SK-N-MC (cell line): Measurements from ENCODE around the gene CAMTA1.

Experiments used
- DNase-seq: peaks from one replicate; pipeline ENCODE4 v3.0.0-alpha.2; 2011; ENCODE audit warnings: low read depth, low spot score
- H3K27ac ChIP-seq: fragments of 200-600 bp; sonication (generic); 2 replicates; pipeline ENCODE4 v1.5.1; 2016; ENCODE audit warnings: mixed run types
- H3K36me3 ChIP-seq: fragments of 200-600 bp; sonication (generic); 2 replicates; pipeline ENCODE4 v1.6.1; 2017; ENCODE audit warnings: antibody characterized with exemption, low read length, mixed read lengths; ENCODE audit not compliant: insufficient read depth
- H3K4me3 ChIP-seq: fragments of 200-600 bp; sonication (generic); 2 replicates; pipeline ENCODE4 v1.5.1; 2016
- H3K9ac ChIP-seq: fragments of 200-600 bp; sonication (generic); 2 replicates; pipeline ENCODE4 v1.8.0; 2017; ENCODE audit warnings: mixed run types, mixed read lengths; ENCODE audit not compliant: insufficient read length
- H3K9me3 ChIP-seq: fragments of 200-600 bp; sonication (generic); 2 replicates; pipeline ENCODE4 v1.6.1; 2017; ENCODE audit warnings: low read depth, mild to moderate bottlenecking, antibody characterized with exemption, low read length, moderate library complexity, mixed read lengths
- EZH2 ChIP-seq: fragments of 200-600 bp; sonication (generic); IDR thresholded peaks from one replicate; pipeline ENCODE4 v1.6.1; 2017; ENCODE audit warnings: antibody characterized with exemption
- FOXP2 ChIP-seq: optimal IDR thresholded peaks from 2 replicates; pipeline ENCODE3; 2011; ENCODE audit warnings: mild to moderate bottlenecking, moderate library complexity; ENCODE audit not compliant: insufficient read depth; ENCODE audit errors: extremely low read length, control extremely low read depth
- POLR2AphosphoS5 ChIP-seq: IDR thresholded peaks from 2 replicates; pipeline ENCODE4 v1.6.1; 2012; ENCODE audit warnings: mild to moderate bottlenecking, low read depth, low read length, borderline replicate concordance

The CAMTA1 gene

DNA sequence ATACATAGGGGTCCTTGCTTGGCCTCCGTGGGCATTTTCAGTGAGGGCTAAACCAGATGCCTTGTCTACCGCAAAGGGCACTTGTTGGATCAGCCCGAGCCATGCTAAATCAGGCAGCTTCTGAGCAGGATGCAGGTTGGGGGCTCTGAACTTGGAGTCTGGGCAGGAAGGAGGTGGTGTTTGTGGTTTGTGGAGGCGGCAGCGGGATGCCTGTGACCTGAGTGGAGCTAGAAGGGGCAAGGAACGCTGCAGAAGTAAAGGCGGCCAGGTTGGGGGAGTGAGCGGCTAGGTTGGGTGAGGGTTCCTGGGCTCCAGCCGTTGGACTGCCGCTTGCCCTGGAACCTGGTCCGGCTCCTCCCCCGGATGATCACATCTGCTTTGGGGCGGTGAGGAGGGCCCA, 183.9 kb downstream of the CAMTA1 start:
- H3K36me3 ChIP-seq, result no peaks in the 10 kb centered on the region
- H3K4me3 ChIP-seq, result no peak overlapping the region
- no peaks in the 10 kb centered on the region for H3K9me3 ChIP-seq
- no peak for TF ChIP-seq EZH2
- no peak for TF ChIP-seq FOXP2
- TF ChIP-seq POLR2AphosphoS5, result no peak
- no peak overlapping the region for H3K27ac ChIP-seq
- no peak overlapping the region for H3K9ac ChIP-seq
- no peak for DNase-seq

DNA sequence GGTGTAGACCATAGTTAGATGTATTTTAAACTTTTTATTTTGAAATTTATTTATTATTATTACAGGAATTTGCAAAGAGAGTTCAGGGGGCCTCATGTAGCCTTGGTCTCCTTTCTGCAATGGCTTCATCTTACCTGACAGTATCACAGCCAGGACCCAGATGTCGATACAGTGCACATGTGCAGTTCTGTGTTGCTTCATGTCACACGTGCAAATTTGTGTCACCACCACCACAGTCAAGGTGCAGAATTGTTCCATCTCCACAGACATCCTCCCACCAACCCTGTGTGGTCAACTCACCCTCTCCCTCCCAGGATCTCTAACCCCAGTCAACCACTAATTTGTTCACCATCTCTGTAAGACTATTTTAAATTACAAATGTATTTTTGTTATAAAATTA, 184.5 kb downstream of the CAMTA1 start:
- H3K27ac ChIP-seq, result no peak overlapping the region
- TF ChIP-seq FOXP2 (no peak), POLR2AphosphoS5 (no peak), EZH2 (no peak)
- H3K9ac ChIP-seq, result no peak overlapping the region
- DNase-seq, result no peak
- no peaks in the 10 kb centered on the region for H3K9me3 ChIP-seq
- no peaks in the 10 kb centered on the region for H3K36me3 ChIP-seq
- H3K4me3 ChIP-seq, result no peak overlapping the region

DNA sequence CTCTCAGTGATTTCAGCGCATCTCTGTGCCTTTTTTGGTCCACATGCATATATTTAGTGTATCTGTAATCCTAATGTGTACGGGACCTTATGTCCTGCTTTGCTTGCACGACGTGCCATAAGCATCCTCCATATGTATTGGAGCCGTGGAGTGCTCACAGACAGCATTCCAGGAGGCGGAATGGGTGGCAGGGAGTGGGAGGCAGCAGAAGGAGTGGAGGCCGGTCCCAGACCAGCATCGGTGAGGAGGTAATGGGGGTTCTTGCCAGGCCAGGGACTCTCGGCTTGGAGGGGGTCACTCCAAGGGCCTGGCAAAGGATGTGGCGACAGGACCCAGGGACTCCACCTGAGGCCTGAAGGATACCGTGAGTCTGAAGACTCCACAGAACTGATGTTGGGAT, 185.0 kb downstream of the CAMTA1 start:
- H3K27ac ChIP-seq, result no peak overlapping the region
- no peak overlapping the region for H3K9ac ChIP-seq
- no peak for TF ChIP-seq EZH2
- no peak for TF ChIP-seq FOXP2
- no peak for TF ChIP-seq POLR2AphosphoS5
- H3K9me3 ChIP-seq, result no peaks in the 10 kb centered on the region
- no peaks in the 10 kb centered on the region for H3K36me3 ChIP-seq
- no peak for DNase-seq
- no peak overlapping the region for H3K4me3 ChIP-seq

DNA sequence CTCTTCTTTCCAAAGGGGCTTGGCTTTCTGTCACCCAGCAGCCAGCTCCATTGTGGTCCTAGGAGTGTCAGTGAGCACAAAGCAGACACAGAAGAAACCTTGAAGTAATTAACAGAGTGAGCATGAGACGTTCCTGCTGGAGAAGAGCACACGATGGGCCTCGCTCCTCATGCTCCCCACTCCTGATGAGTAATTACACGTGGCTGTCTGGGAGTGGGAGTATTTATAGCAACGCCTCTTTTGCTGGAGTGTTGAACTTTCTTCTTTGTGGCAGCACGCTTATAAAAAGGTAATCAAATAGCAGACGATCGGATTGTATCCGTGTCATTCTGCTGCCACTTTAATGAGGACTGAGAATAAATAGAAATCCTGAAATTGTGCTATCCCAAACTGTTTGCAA, 185.8 kb downstream of the CAMTA1 start:
- no peak overlapping the region for H3K9ac ChIP-seq
- no peak overlapping the region for H3K4me3 ChIP-seq
- no peak overlapping the region for H3K27ac ChIP-seq
- no peaks in the 10 kb centered on the region for H3K36me3 ChIP-seq
- DNase-seq, result no peak
- H3K9me3 ChIP-seq, result no peaks in the 10 kb centered on the region
- TF ChIP-seq EZH2, result no peak
- no peak for TF ChIP-seq FOXP2
- TF ChIP-seq POLR2AphosphoS5, result no peak

- DNase-seq, result no peak
- H3K36me3 ChIP-seq, result no peaks in the 10 kb centered on the region
- no peak overlapping the region for H3K4me3 ChIP-seq
- no peaks in the 10 kb centered on the region for H3K9me3 ChIP-seq
- no peak overlapping the region for H3K27ac ChIP-seq
- TF ChIP-seq EZH2 (no peak), FOXP2 (no peak), POLR2AphosphoS5 (no peak)
- no peak overlapping the region for H3K9ac ChIP-seq
Observed at GRCh38 chr1:6971699-6972098, 186.4 kb downstream of the CAMTA1 start.

DNA sequence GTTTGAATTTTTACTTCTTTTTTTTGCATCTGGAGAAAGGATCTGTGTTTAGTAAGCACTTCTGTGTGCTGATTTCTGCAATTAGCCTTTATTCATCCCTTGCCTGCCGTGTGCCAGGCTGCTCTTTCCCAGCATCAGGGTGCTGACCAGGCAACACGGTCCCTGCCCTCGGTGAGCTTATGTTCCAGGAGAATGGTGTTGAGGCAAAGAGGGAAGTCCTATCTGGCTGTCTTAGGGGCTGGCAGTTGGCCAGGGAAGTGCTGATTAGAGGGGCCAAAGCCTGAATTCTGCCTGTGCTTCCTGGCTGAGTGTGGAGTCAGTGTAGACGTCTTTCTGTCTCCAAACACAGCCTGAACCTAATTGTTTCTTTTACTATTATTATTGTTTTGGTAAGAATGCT, 187.1 kb downstream of the CAMTA1 start:
- no peak for TF ChIP-seq POLR2AphosphoS5
- no peak for TF ChIP-seq EZH2
- TF ChIP-seq FOXP2, result no peak
- H3K27ac ChIP-seq, result no peak overlapping the region
- H3K9ac ChIP-seq, result no peak overlapping the region
- H3K4me3 ChIP-seq, result no peak overlapping the region
- DNase-seq, result no peak
- no peaks in the 10 kb centered on the region for H3K36me3 ChIP-seq
- H3K9me3 ChIP-seq, result no peaks in the 10 kb centered on the region

GRCh38 chr1:6975331-6976043, 190.2 kb downstream of the CAMTA1 start:
- H3K9me3 ChIP-seq, result no peaks in the 10 kb centered on the region
- H3K9ac ChIP-seq, result no peak overlapping the region
- DNase-seq, result no peak
- H3K27ac ChIP-seq, result no peak overlapping the region
- TF ChIP-seq FOXP2, result no peak
- TF ChIP-seq POLR2AphosphoS5, result no peak
- no peak for TF ChIP-seq EZH2
- no peak overlapping the region for H3K4me3 ChIP-seq
- H3K36me3 ChIP-seq, result no peaks in the 10 kb centered on the region

DNA sequence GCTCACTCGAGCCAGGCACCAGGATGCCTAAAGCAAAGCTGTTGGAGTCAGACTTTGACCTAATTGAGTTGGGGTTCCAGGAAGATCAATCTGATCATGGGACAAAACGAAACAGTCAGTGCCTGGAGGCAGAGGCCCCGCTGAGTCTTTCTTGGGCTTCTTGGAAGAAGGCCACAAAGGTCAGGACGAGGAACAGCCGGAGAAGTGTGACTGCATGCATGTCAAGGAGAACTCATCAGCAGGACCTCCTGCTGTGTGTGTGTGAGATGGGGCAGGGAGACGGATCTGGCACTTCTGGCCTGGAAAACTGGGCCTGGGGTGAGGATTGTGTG, 190.8 kb downstream of the CAMTA1 start:
- TF ChIP-seq FOXP2 (no peak), EZH2 (no peak), POLR2AphosphoS5 (no peak)
- H3K9me3 ChIP-seq, result no peaks in the 10 kb centered on the region
- no peak overlapping the region for H3K27ac ChIP-seq
- no peak overlapping the region for H3K9ac ChIP-seq
- H3K36me3 ChIP-seq, result no peaks in the 10 kb centered on the region
- H3K4me3 ChIP-seq, result no peak overlapping the region
- DNase-seq, result no peak

DNA sequence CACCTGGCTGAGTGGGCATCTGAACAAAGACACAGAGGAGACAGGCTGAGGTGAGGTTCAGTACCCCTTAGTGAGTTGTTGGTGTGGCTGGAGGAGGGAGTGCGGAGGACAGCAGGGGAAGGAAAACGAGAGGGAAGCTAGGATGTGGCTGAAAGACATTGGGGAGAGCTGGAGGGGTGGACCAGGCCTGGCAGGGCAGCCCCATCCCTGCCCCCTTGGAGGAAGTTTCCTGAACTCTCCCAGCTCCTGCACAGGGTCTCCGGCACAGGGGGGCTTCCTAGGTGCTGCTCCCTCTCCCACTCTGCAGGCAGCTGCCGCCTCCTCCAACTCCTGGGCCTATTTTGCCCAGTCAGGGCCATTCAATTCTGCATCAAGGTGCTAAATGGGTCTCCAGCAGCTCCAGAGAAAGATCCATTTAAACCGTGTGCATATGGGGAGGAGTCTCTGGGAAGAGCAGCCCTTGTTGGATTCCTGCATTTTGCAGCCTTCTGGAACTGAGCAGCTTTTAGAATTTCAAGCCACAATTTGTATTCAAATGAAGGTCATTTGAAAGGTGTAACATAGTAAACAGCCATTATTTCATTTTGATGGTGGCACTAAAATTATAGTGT, 193.9 kb downstream of the CAMTA1 start:
- TF ChIP-seq FOXP2 (no peak), EZH2 (no peak)
- H3K9me3 ChIP-seq, result no peaks in the 10 kb centered on the region
- no peak for DNase-seq
- H3K4me3 ChIP-seq, result no peak overlapping the region
- no peak overlapping the region for H3K9ac ChIP-seq
- no peaks in the 10 kb centered on the region for H3K36me3 ChIP-seq
- no peak overlapping the region for H3K27ac ChIP-seq

- no peak overlapping the region for H3K9ac ChIP-seq
- no peak for DNase-seq
- H3K27ac ChIP-seq, result no peak overlapping the region
- no peaks in the 10 kb centered on the region for H3K36me3 ChIP-seq
- H3K4me3 ChIP-seq, result no peak overlapping the region
- no peak for TF ChIP-seq EZH2
- TF ChIP-seq FOXP2, result no peak
- no peak for TF ChIP-seq POLR2AphosphoS5
- H3K9me3 ChIP-seq, result no peaks in the 10 kb centered on the region
Observed at GRCh38 chr1:6981595-6981994, 196.3 kb downstream of the CAMTA1 start.
